HTR-8/SVneo (cell line): ENCODE results near the gene FAM20C.

Experiments
- DNase-seq: peaks from one replicate; pipeline ENCODE4 v3.0.0; 2011; ENCODE audit warnings: low spot score, mixed read lengths; ENCODE audit not compliant: insufficient read length
- FAIRE-seq: peaks from 2 replicates; lab custom pipeline; 2011; peaks lifted over from hg19 to GRCh38; lab: Jason Lieb, UNC

The FAM20C gene

GRCh38 chr7:307970-308369 is 115.6 kb downstream of the FAM20C start:
- FAIRE-seq (no peak), DNase-seq (no peak)

GRCh38 chr7:309586-310228 is 117.3 kb downstream of the FAM20C start:
- FAIRE-seq: no peak
- no peak for DNase-seq
